Measurements from ENCODE around the gene MCF2L.

- TF ChIP-seq CTCF (IDR thresholded peaks at IDR 0.05; ENCODE audit: low read length) (no peak), EZH2phosphoT487 (IDR thresholded peaks at IDR 0.05; ENCODE audit: low read length) (no peak), EZH2 (optimal IDR thresholded peaks at IDR 0.05; ENCODE audit: low read depth, low read length) (no peak)
Measured at GRCh38 chr13:113122550-113123225, 153.7 kb downstream of the MCF2L start, which contains the start of gene F10.
